ENCODE measurements around the gene TIMM17A. TPM values are rescaled to one million over a fixed set of nuclear protein-coding genes. Genes with fewer than 3 reads are reported as not detected.

TIMM17A gene
- polyA plus RNA-seq, 3 donors = 27.4 to 50.3 (median 45.4) TPM

- Histone ChIP-seq H3K4me2 (replicated peaks; ENCODE audit: extremely low read depth, low read length, poor library complexity, severe bottlenecking) (no peak overlapping the region), H4K20me1 (ENCODE audit: insufficient read depth, low read length) (no peaks in the 10 kb centered on the region), H2AFZ (ENCODE audit: insufficient read depth, low read depth, low read length, poor library complexity, severe bottlenecking) (no peak overlapping the region), H3K79me2 (ENCODE audit: insufficient read depth, low read length) (no peaks in the 10 kb centered on the region), H3K4me1 (ENCODE audit: control insufficient read depth in 1 of 2, insufficient read depth in 2 of 2, low read length in 2 of 2) (no peaks in the 10 kb centered on the region), H3K27me3 (ENCODE audit: control insufficient read depth in 2 of 2, insufficient read depth in 2 of 2, low read length in 2 of 2) (no peaks in the 10 kb centered on the region), H3K9ac (ENCODE audit: insufficient read depth, low read length, poor library complexity, severe bottlenecking) (no peak overlapping the region), H3K27ac (ENCODE audit: low read depth in 1 of 2, low read length in 2 of 2) (no peak overlapping the region), H3K36me3 (replicated peaks in 1 of 2; ENCODE audit: control insufficient read depth in 1 of 2, insufficient read depth in 2 of 2, low read length in 2 of 2) (no peaks in the 10 kb centered on the region), H3K4me3 (replicated peaks in 1 of 3; ENCODE audit: low read depth in 2 of 3, low read length in 3 of 3) (no peak overlapping the region), H3K9me3 (replicated peaks in 1 of 2; ENCODE audit: control insufficient read depth in 1 of 2, insufficient read depth in 1 of 2, low read length in 2 of 2) (no peaks in the 10 kb centered on the region)
- no peak for TF ChIP-seq CTCF (IDR thresholded peaks at IDR 0.05)
- no peaks in the 10 kb centered on the region for H3K4me1 Mint-ChIP-seq
- H3K4me3 Mint-ChIP-seq = no peak overlapping the region
- 90% methylated on average over 5 of the region's 5 CpGs for WGBS (ENCODE audit: insufficient coverage)
- DNase-seq = no peak
- H3K36me3 Mint-ChIP-seq = no peaks in the 10 kb centered on the region
- peaks cover 3 to 21% (median 14%) of the 10 kb centered on the region in 7 donors for H3K9me3 Mint-ChIP-seq
- H3K27me3 Mint-ChIP-seq (ENCODE audit: low read depth in 3 of 3) = peaks cover 3 to 13% (median 5%) of the 10 kb centered on the region in 3 donors
- intact Hi-C loops (cut with micrococcal nuclease) = no loop called here
- H3K27ac Mint-ChIP-seq = no peak overlapping the region
Observed at GRCh38 chr1:201918343-201918742, 37.0 kb upstream of the TIMM17A start.

- TF ChIP-seq CTCF (IDR thresholded peaks at IDR 0.05) = no peak
- H3K27me3 ChIP-seq (ENCODE audit: control insufficient read depth in 2 of 2, insufficient read depth in 2 of 2, low read length in 2 of 2) = no peaks in the 10 kb centered on the region
- H3K4me3 Mint-ChIP-seq = no peak overlapping the region
- H2AFZ ChIP-seq (ENCODE audit: insufficient read depth, low read depth, low read length, poor library complexity, severe bottlenecking) = no peak overlapping the region
- H3K79me2 ChIP-seq (ENCODE audit: insufficient read depth, low read length) = no peaks in the 10 kb centered on the region
- H3K27ac ChIP-seq (ENCODE audit: low read depth in 1 of 2, low read length in 2 of 2) = no peak overlapping the region
- H3K9ac ChIP-seq (ENCODE audit: insufficient read depth, low read length, poor library complexity, severe bottlenecking) = no peak overlapping the region
- peaks cover 3 to 27% (median 15%) of the 10 kb centered on the region in 7 donors for H3K9me3 Mint-ChIP-seq
- H3K36me3 ChIP-seq (replicated peaks in 1 of 2; ENCODE audit: control insufficient read depth in 1 of 2, insufficient read depth in 2 of 2, low read length in 2 of 2) = no peaks in the 10 kb centered on the region
- no peaks in the 10 kb centered on the region for H3K4me1 Mint-ChIP-seq
- H3K9me3 ChIP-seq (replicated peaks in 1 of 2; ENCODE audit: control insufficient read depth in 1 of 2, insufficient read depth in 1 of 2, low read length in 2 of 2) = no peaks in the 10 kb centered on the region
- no peak overlapping the region for H3K27ac Mint-ChIP-seq
- 100% methylated on average over 1 of the region's 3 CpGs for WGBS (ENCODE audit: insufficient coverage)
- H3K27me3 Mint-ChIP-seq (ENCODE audit: low read depth in 3 of 3) = peaks cover 5 to 13% (median 7%) of the 10 kb centered on the region in 3 donors
- DNase-seq = no peak
- H3K4me3 ChIP-seq (replicated peaks in 1 of 3; ENCODE audit: low read depth in 2 of 3, low read length in 3 of 3) = no peak overlapping the region
- H3K36me3 Mint-ChIP-seq = no peaks in the 10 kb centered on the region
- H3K4me1 ChIP-seq (ENCODE audit: control insufficient read depth in 1 of 2, insufficient read depth in 2 of 2, low read length in 2 of 2) = no peaks in the 10 kb centered on the region
- intact Hi-C loops (cut with micrococcal nuclease) = no loop called here
- no peaks in the 10 kb centered on the region for H4K20me1 ChIP-seq (ENCODE audit: insufficient read depth, low read length)
- no peak overlapping the region for H3K4me2 ChIP-seq (replicated peaks; ENCODE audit: extremely low read depth, low read length, poor library complexity, severe bottlenecking)
Observed at GRCh38 chr1:201921952-201922558, 33.2 kb upstream of the TIMM17A start.

Data from CD14-positive monocyte (primary cell).